Neutrophil (primary cell): ENCODE measurements around the gene TENM4.

Source experiments
- H3K27ac ChIP-seq: fragments of 200-600 bp; sonication (generic); 2 replicates; pipeline ENCODE4 v1.5.1; 2016; ENCODE audit warnings: mild to moderate bottlenecking, moderate library complexity
- H3K27me3 ChIP-seq: fragments of 200-600 bp; sonication (generic); 2 replicates; pipeline ENCODE4 v1.6.0; 2016; ENCODE audit warnings: mild to moderate bottlenecking
- H3K36me3 ChIP-seq: fragments of 200-600 bp; sonication (generic); 2 replicates; pipeline ENCODE4 v1.5.1; 2017
- H3K4me1 ChIP-seq, 2 experiments: fragments of 200-600 bp in 1 of 2; sonication (generic) in 1 of 2; 1 replicate in 1 of 2; 2 replicates in 1 of 2; pipeline versions ENCODE4 v1.5.1 to v1.6.1; 2013 to 2016; ENCODE audit warnings: low read depth in 1 of 2, low read length in 1 of 2, mild to moderate bottlenecking in 1 of 2, moderate library complexity in 1 of 2; ENCODE audit not compliant: control insufficient read depth in 1 of 2, insufficient read depth in 1 of 2
- H3K4me3 ChIP-seq, 2 experiments: fragments of 200-600 bp in 1 of 2; sonication (generic) in 1 of 2; 1 replicate in 1 of 2; 2 replicates in 1 of 2; pipeline ENCODE4 v1.5.1; 2013 to 2016; ENCODE audit warnings: low read depth in 1 of 2, low read length in 1 of 2, mild to moderate bottlenecking in 1 of 2, moderate library complexity in 1 of 2
- H3K9me3 ChIP-seq: fragments of 200-600 bp; sonication (generic); 2 replicates; pipeline ENCODE4 v1.5.1; 2016
- CTCF ChIP-seq: fragments of 200-600 bp; sonication (generic); IDR thresholded peaks from 2 replicates; pipeline ENCODE4 v1.5.1; 2016; ENCODE audit warnings: antibody characterized with exemption

Gene TENM4

GRCh38 chr11:79342686-79343085 is 98.1 kb downstream of the TENM4 start:
- Histone ChIP-seq H3K27ac (no peak overlapping the region), H3K36me3 (no peaks in the 10 kb centered on the region), H3K9me3 (no peaks in the 10 kb centered on the region), H3K4me1 (no peaks in the 10 kb centered on the region), H3K4me3 (no peak overlapping the region), H3K27me3 (no peaks in the 10 kb centered on the region)
- no peak for TF ChIP-seq CTCF

GRCh38 chr11:79342236-79342635 is 98.6 kb downstream of the TENM4 start:
- no peaks in the 10 kb centered on the region for H3K36me3 ChIP-seq
- H3K27me3 ChIP-seq: no peaks in the 10 kb centered on the region
- H3K4me3 ChIP-seq: no peak overlapping the region
- no peak for TF ChIP-seq CTCF
- no peaks in the 10 kb centered on the region for H3K9me3 ChIP-seq
- H3K27ac ChIP-seq: no peak overlapping the region
- no peaks in the 10 kb centered on the region for H3K4me1 ChIP-seq

GRCh38 chr11:79340535-79340934 is 100.3 kb downstream of the TENM4 start:
- TF ChIP-seq CTCF: no peak
- H3K27ac ChIP-seq: no peak overlapping the region
- H3K4me1 ChIP-seq: no peaks in the 10 kb centered on the region
- no peaks in the 10 kb centered on the region for H3K27me3 ChIP-seq
- H3K9me3 ChIP-seq: no peaks in the 10 kb centered on the region
- no peak overlapping the region for H3K4me3 ChIP-seq
- no peaks in the 10 kb centered on the region for H3K36me3 ChIP-seq

GRCh38 chr11:79336797-79337517 is 103.9 kb downstream of the TENM4 start:
- no peak overlapping the region for H3K4me3 ChIP-seq
- no peaks in the 10 kb centered on the region for H3K4me1 ChIP-seq
- no peak for TF ChIP-seq CTCF
- no peaks in the 10 kb centered on the region for H3K36me3 ChIP-seq
- no peaks in the 10 kb centered on the region for H3K27me3 ChIP-seq
- no peak overlapping the region for H3K27ac ChIP-seq
- no peaks in the 10 kb centered on the region for H3K9me3 ChIP-seq

GRCh38 chr11:79335681-79336080 is 105.1 kb downstream of the TENM4 start:
- Histone ChIP-seq H3K36me3 (no peaks in the 10 kb centered on the region), H3K4me3 (no peak overlapping the region), H3K27me3 (no peaks in the 10 kb centered on the region), H3K9me3 (no peaks in the 10 kb centered on the region), H3K4me1 (no peaks in the 10 kb centered on the region), H3K27ac (no peak overlapping the region)
- no peak for TF ChIP-seq CTCF
